Chondrocyte (in vitro differentiated cells): ENCODE measurements around the gene CWH43. TPM values are rescaled to one million over a fixed set of nuclear protein-coding genes. Genes with fewer than 3 reads are reported as not detected.

Experiments
- DNase-seq: peaks from one replicate; pipeline ENCODE4 v3.0.0; 2021; ENCODE audit warnings: mixed read lengths, low spot score
- H3K27ac Mint-ChIP-seq: one replicate; pipeline ENCODE4 v1.8.0; 2021; ENCODE audit warnings: mild to moderate bottlenecking, moderate library complexity, mixed read lengths; ENCODE audit not compliant: unreplicated experiment
- H3K27me3 Mint-ChIP-seq: 2 replicates; pipeline ENCODE4 v1.8.0; 2021; ENCODE audit warnings: low read depth, mixed read lengths
- H3K36me3 Mint-ChIP-seq: 2 replicates; pipeline ENCODE4 v1.8.0; 2021; ENCODE audit warnings: low read depth, mixed read lengths
- H3K4me1 Mint-ChIP-seq: 2 replicates; pipeline ENCODE4 v1.8.0; 2021; ENCODE audit warnings: low read depth, mild to moderate bottlenecking, mixed read lengths
- H3K4me3 Mint-ChIP-seq: one replicate; pipeline ENCODE4 v1.8.0; 2021; ENCODE audit warnings: mild to moderate bottlenecking, moderate library complexity, mixed read lengths; ENCODE audit not compliant: unreplicated experiment
- H3K9me3 Mint-ChIP-seq: 2 replicates; pipeline ENCODE4 v1.8.0; 2021; ENCODE audit warnings: low read depth, mixed read lengths
- total RNA-seq: library from RNA; stranded (reverse); gene quantifications from 3 replicates; pipeline ENCODE4 v1.2.1, GENCODE V29; 2021
- TF ChIP-seq, protein P1 (sequence below): fragments of 200-600 bp; sonication (generic); IDR thresholded peaks from 2 replicates; pipeline ENCODE4 v1.5.0; 2021; ENCODE audit warnings: antibody characterized with exemption, mild to moderate bottlenecking, moderate library complexity

The CWH43 gene
- total RNA-seq, 1 donor from 2014 or later: not detected

DNA sequence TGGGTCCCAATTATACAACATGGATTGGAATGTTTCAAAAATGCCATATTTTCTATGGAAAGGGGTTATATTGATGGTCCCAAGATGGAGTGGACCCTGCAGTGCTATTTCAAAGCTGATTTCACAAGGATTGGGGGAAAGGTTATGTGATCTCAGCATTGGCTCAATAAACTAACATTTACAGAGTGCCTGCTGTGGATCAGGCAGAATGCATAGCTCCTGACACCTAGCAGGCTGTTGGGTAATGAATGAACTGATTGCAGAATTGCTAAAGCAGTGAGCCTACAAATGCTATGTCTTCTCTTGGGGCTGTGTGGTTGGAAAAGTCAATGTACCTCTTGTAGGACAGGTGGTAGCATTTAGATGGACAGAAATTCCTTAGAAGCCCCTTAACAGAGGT lies 16.9 kb downstream of the CWH43 start:
- no peak for DNase-seq
- peaks cover 23% of the 10 kb centered on the region for H3K27me3 Mint-ChIP-seq
- H3K27ac Mint-ChIP-seq: no peak overlapping the region
- H3K36me3 Mint-ChIP-seq: no peaks in the 10 kb centered on the region
- no peaks in the 10 kb centered on the region for H3K9me3 Mint-ChIP-seq
- no peak overlapping the region for H3K4me3 Mint-ChIP-seq
- TF ChIP-seq, protein P1, sequence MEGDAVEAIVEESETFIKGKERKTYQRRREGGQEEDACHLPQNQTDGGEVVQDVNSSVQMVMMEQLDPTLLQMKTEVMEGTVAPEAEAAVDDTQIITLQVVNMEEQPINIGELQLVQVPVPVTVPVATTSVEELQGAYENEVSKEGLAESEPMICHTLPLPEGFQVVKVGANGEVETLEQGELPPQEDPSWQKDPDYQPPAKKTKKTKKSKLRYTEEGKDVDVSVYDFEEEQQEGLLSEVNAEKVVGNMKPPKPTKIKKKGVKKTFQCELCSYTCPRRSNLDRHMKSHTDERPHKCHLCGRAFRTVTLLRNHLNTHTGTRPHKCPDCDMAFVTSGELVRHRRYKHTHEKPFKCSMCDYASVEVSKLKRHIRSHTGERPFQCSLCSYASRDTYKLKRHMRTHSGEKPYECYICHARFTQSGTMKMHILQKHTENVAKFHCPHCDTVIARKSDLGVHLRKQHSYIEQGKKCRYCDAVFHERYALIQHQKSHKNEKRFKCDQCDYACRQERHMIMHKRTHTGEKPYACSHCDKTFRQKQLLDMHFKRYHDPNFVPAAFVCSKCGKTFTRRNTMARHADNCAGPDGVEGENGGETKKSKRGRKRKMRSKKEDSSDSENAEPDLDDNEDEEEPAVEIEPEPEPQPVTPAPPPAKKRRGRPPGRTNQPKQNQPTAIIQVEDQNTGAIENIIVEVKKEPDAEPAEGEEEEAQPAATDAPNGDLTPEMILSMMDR: no peak
- no peaks in the 10 kb centered on the region for H3K4me1 Mint-ChIP-seq

DNA sequence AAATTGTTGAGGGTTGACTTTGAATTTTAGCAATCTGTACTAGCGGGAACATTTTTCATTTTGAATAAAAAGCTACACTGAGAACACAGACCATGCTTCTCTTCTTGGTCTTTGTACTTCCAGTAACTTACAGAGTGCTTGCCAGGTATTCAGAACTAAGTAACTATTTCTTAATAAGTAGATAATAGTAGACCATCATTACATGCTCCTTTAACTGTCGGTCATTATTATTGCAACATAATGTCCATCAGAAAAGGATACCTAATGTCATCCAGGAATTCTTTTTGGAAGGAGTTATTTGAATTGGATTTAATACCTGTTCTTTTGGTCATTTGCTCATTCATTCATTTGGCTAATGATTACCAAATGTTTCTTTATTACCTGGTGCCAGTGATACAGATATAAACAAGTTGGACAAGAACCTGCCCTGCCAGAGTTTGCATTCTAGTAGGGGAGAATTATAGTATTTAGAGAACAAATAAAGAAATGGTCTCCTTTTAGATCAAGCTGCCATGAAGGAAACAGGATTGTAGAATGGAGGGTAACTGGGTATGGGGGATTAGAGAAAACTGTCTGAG lies 32.7 kb downstream of the CWH43 start:
- DNase-seq: no peak
- H3K36me3 Mint-ChIP-seq: no peaks in the 10 kb centered on the region
- TF ChIP-seq, protein P1: no peak
- H3K9me3 Mint-ChIP-seq: peaks cover 39% of the 10 kb centered on the region
- H3K27me3 Mint-ChIP-seq: no peaks in the 10 kb centered on the region
- H3K4me1 Mint-ChIP-seq: no peaks in the 10 kb centered on the region
- H3K27ac Mint-ChIP-seq: no peak overlapping the region
- no peak overlapping the region for H3K4me3 Mint-ChIP-seq

DNA sequence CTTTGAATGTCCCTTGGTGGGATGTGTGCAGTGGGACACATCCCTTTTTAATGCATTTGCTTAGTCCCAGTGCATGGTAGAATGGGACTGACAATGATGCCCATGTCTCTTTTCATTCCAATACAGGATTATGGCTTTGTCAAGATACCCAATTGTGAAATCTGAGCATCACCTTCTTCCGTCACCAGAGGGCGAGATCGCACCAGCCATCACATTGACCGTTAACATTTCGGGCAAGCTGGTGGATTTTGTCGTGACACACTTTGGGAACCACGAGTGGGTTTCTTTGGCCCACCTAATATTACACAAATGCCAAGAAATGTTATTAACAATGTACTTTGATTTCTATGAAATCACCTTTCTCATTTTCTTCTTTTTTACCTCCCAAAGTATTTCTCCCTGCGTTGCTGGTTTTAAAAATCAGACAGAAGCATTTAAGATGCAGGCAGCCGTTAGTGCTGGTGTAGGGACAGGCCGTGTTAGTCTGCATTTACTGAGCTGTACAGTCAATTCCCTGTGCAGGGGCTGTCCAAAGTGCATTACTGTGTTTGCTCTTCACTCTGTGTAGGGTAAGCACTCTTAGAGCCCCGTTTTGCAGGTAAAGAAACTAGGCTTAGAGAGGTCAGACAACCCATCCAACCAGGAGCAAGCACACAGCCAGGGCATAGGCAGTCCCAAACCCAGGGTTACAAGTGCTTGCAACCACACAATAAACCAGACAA lies 46.5 kb downstream of the CWH43 start:
- Mint-ChIP-seq H3K36me3 (no peaks in the 10 kb centered on the region), H3K27me3 (peaks cover 19% of the 10 kb centered on the region), H3K4me3 (no peak overlapping the region), H3K4me1 (no peaks in the 10 kb centered on the region), H3K9me3 (no peaks in the 10 kb centered on the region), H3K27ac (no peak overlapping the region)
- TF ChIP-seq, protein P1: peak; percentile 71
- DNase-seq: no peak

DNA sequence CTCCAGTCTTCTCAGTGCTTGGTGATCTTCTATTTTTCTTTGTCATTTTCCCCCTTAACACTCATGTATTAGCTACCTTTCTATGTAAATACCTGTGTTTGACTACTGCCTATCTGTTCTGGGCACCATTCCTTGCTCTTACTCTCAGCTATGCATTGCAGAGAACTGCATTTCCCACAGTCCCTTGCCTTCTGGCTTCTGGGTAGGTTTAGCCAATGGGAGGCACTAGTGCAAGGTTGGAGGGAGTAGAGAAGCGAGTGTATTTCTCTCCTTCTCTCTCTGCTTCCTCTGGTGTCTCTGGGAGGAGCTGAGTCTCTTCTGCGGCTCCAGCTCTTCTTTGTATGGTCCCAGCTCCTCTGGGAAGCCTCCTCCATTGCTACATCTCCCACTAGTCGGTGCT lies 50.5 kb downstream of the CWH43 start:
- Mint-ChIP-seq H3K27ac (no peak overlapping the region), H3K36me3 (no peaks in the 10 kb centered on the region), H3K9me3 (no peaks in the 10 kb centered on the region), H3K27me3 (peaks cover 14% of the 10 kb centered on the region), H3K4me3 (no peak overlapping the region), H3K4me1 (no peaks in the 10 kb centered on the region)
- DNase-seq: no peak
- TF ChIP-seq, protein P1: no peak

DNA sequence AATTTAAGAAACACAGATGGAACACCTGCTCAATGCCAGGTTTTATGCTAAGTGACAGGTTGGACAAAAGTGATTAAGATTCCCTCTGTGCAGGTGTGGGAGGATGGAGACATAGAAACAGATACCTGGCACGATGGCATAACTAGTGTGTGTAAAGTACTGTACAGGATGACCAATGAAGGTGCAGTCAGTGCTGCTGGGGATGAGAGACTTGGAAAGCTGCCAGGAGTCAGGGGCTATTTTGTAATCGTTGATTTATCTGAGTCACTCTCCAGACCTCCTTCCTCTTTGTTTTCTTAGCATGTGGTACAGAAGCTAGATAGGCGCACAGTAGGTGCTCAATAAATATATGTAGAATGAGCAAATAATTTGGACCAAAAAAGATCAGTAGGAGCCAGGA lies 58.2 kb downstream of the CWH43 start:
- Mint-ChIP-seq H3K9me3 (peaks cover 3% of the 10 kb centered on the region), H3K4me3 (no peak overlapping the region), H3K27me3 (no peaks in the 10 kb centered on the region), H3K36me3 (no peaks in the 10 kb centered on the region), H3K4me1 (no peaks in the 10 kb centered on the region), H3K27ac (no peak overlapping the region)
- TF ChIP-seq, protein P1: no peak
- DNase-seq: no peak
